ENCODE results near the gene TRPM6. TPM values are rescaled to one million over a fixed set of nuclear protein-coding genes. Genes with fewer than 3 reads are reported as not detected.

TRPM6 gene
- total and polyA plus RNA-seq, 2 donors (not counting 3 experiments of a cell fraction or from before 2014, with no cell fraction given): 0.01 to 0.22 TPM

DNA sequence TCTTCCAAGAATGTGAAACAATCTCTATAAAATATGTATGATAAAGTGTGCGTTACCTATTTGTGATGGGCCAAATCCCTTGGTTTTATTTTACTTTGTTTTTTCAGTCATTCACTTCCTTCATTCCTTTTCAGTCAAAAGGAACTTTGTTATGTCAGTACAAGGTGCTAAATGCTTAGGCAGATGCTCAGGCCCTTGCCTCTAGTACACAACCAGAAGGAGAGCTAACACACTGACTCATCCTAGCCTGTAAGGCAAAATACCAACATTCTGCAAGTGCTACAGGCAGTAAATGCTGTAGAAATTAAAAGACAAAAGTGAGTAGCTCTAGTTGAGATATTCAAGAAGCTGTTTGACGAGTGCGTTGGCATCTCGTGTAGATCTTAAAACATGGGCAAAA is 49.4 kb downstream of the TRPM6 start:
- intact Hi-C loops (cut with micrococcal nuclease): no loop called here

DNA sequence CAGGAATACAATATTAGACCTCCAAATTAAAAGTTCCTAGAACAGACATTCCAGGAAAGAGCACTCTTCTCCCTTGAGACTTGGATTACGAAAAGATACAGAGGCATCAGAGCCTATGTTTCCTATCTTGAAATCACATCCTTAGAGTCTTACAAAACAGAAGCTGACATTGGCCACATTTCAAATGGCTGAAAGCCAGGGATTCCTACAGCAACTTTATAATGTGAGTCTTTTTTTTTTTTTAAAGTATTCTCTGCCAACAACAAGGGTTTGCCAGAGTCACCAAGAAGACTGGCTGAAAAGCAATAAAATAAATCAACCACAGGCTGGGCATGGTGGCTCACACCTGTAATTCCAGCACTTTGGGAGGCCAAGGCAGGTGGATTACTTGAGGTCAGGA is 63.1 kb downstream of the TRPM6 start:
- DNase-seq (ENCODE audit: low read depth, low spot score) (peak; percentile 67), FAIRE-seq (no peak)
- H4K20me1 ChIP-seq (replicated peaks; ENCODE audit: control insufficient read depth, extremely low read depth, insufficient read depth, low read length): no peaks in the 10 kb centered on the region
- no peak overlapping the region for H2AFZ ChIP-seq (ENCODE audit: low read depth, low read length)
- ChIA-PET CTCF (interaction anchor here (1.0 to 2.0 kb wide), 2 partner anchors 51 to 128 kb away, joined by 3 to 6 read pairs; partner anchors contain the start of gene C9orf40), POLR2A (no interaction called here)
- H3K4me2 ChIP-seq (ENCODE audit: insufficient read depth, low read length): no peak overlapping the region
- H3K9me3 ChIP-seq (replicated peaks; ENCODE audit: control insufficient read depth, insufficient read depth, low read length): no peaks in the 10 kb centered on the region
- no peaks in the 10 kb centered on the region for H3K4me1 ChIP-seq (ENCODE audit: control insufficient read depth, extremely low read depth, insufficient read depth, low read length)
- dilution Hi-C loops (cut with MboI; ENCODE audit: extremely low pct_ligation_motif_present, low sequenced_read_pairs): no loop called here
- no TSS peak for BruUV-seq (replicated peaks)
- H3K27me3 ChIP-seq (ENCODE audit: control insufficient read depth in 2 of 2, insufficient read depth in 2 of 2, low read length in 2 of 2): no peaks in the 10 kb centered on the region
- H3K36me3 ChIP-seq (ENCODE audit: control insufficient read depth in 2 of 2, extremely low read depth in 1 of 2, insufficient read depth in 2 of 2, low read length in 2 of 2): no peaks in the 10 kb centered on the region
- no peak overlapping the region for H3K4me3 ChIP-seq (replicated peaks in 1 of 3; ENCODE audit: insufficient read depth in 1 of 3, low read depth in 1 of 3, low read length in 3 of 3)
- H3K79me2 ChIP-seq (ENCODE audit: control insufficient read depth, insufficient read depth, low read length): no peaks in the 10 kb centered on the region
- H3K9me1 ChIP-seq (replicated peaks; ENCODE audit: control insufficient read depth, extremely low read depth, insufficient read depth, low read length): no peaks in the 10 kb centered on the region
- no peak overlapping the region for H3K9ac ChIP-seq (replicated peaks; ENCODE audit: extremely low read depth, insufficient read depth, low read length)
- no peak for TF ChIP-seq EZH2 (IDR thresholded peaks at IDR 0.05; ENCODE audit: borderline replicate concordance, low read depth, low read length, severe bottlenecking)
- no peak for TF ChIP-seq JUN (IDR thresholded peaks at IDR 0.05; ENCODE audit: borderline replicate concordance, insufficient read depth, insufficient read length, low read depth)
- TF ChIP-seq POLR2A (IDR thresholded peaks at IDR 0.05; ENCODE audit: low read depth, low read length): no peak
- TF ChIP-seq FOS (IDR thresholded peaks at IDR 0.05; ENCODE audit: borderline replicate concordance, insufficient read depth, low read length): no peak
- TF ChIP-seq, protein P1, sequence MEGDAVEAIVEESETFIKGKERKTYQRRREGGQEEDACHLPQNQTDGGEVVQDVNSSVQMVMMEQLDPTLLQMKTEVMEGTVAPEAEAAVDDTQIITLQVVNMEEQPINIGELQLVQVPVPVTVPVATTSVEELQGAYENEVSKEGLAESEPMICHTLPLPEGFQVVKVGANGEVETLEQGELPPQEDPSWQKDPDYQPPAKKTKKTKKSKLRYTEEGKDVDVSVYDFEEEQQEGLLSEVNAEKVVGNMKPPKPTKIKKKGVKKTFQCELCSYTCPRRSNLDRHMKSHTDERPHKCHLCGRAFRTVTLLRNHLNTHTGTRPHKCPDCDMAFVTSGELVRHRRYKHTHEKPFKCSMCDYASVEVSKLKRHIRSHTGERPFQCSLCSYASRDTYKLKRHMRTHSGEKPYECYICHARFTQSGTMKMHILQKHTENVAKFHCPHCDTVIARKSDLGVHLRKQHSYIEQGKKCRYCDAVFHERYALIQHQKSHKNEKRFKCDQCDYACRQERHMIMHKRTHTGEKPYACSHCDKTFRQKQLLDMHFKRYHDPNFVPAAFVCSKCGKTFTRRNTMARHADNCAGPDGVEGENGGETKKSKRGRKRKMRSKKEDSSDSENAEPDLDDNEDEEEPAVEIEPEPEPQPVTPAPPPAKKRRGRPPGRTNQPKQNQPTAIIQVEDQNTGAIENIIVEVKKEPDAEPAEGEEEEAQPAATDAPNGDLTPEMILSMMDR (IDR thresholded peaks at IDR 0.05; ENCODE audit: extremely low read depth in 1 of 2, insufficient read depth in 1 of 2, low read depth in 1 of 2, low read length in 2 of 2): no peak
- TF ChIP-seq, protein P2, sequence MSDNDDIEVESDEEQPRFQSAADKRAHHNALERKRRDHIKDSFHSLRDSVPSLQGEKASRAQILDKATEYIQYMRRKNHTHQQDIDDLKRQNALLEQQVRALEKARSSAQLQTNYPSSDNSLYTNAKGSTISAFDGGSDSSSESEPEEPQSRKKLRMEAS (IDR thresholded peaks at IDR 0.05; ENCODE audit: insufficient read depth, insufficient read length): no peak
- TF ChIP-seq MYC (IDR thresholded peaks at IDR 0.05; ENCODE audit: low read depth, low read length): no peak
- no peak for TF ChIP-seq GATA2 (IDR thresholded peaks at IDR 0.05; ENCODE audit: insufficient read depth, insufficient read length, low read depth, low read length)
- TF ChIP-seq POLR2AphosphoS5 (IDR thresholded peaks at IDR 0.05; ENCODE audit: insufficient read depth, low read depth, low read length): no peak
- H3K27ac ChIP-seq (ENCODE audit: insufficient read depth, low read depth, low read length): no peak overlapping the region
- intact Hi-C loops (cut with micrococcal nuclease): no loop called here

More for the DNA sequence above, 49.4 kb downstream of the TRPM6 start:
- no peak for TF ChIP-seq MYC (IDR thresholded peaks at IDR 0.05; ENCODE audit: low read depth, low read length)
- Histone ChIP-seq H3K27ac (ENCODE audit: insufficient read depth, low read depth, low read length) (no peak overlapping the region), H3K4me3 (replicated peaks in 1 of 3; ENCODE audit: insufficient read depth in 1 of 3, low read depth in 1 of 3, low read length in 3 of 3) (no peak overlapping the region), H3K27me3 (ENCODE audit: control insufficient read depth in 2 of 2, insufficient read depth in 2 of 2, low read length in 2 of 2) (no peaks in the 10 kb centered on the region), H3K4me2 (ENCODE audit: insufficient read depth, low read length) (no peak overlapping the region), H3K79me2 (ENCODE audit: control insufficient read depth, insufficient read depth, low read length) (no peaks in the 10 kb centered on the region), H3K9ac (replicated peaks; ENCODE audit: extremely low read depth, insufficient read depth, low read length) (no peak overlapping the region), H3K36me3 (ENCODE audit: control insufficient read depth in 2 of 2, extremely low read depth in 1 of 2, insufficient read depth in 2 of 2, low read length in 2 of 2) (no peaks in the 10 kb centered on the region), H2AFZ (ENCODE audit: low read depth, low read length) (no peak overlapping the region), H3K9me1 (replicated peaks; ENCODE audit: control insufficient read depth, extremely low read depth, insufficient read depth, low read length) (no peaks in the 10 kb centered on the region), H4K20me1 (replicated peaks; ENCODE audit: control insufficient read depth, extremely low read depth, insufficient read depth, low read length) (no peaks in the 10 kb centered on the region), H3K9me3 (replicated peaks; ENCODE audit: control insufficient read depth, insufficient read depth, low read length) (no peaks in the 10 kb centered on the region), H3K4me1 (ENCODE audit: control insufficient read depth, extremely low read depth, insufficient read depth, low read length) (no peaks in the 10 kb centered on the region)
- DNase-seq (ENCODE audit: low read depth, low spot score): no peak
- no TSS peak for BruUV-seq (replicated peaks)
- ChIA-PET CTCF (no interaction called here), POLR2A (no interaction called here)
- no peak for FAIRE-seq
- dilution Hi-C loops (cut with MboI; ENCODE audit: extremely low pct_ligation_motif_present, low sequenced_read_pairs): no loop called here

Data from endothelial cell of umbilical vein (primary cell).